ENCODE data around the gene GLG1.

- TF ChIP-seq CTCF (conservative IDR thresholded peaks at IDR 0.05; ENCODE audit: low read depth, low read length) (no peak), EZH2 (IDR thresholded peaks at IDR 0.05; ENCODE audit: borderline replicate concordance, low read depth, low read length, poor library complexity, severe bottlenecking) (no peak)
Observed at GRCh38 chr16:74573622-74574021, 33.3 kb downstream of the GLG1 start.

All from A673 (cell line).